ENCODE results near the gene MMADHC.

The MMADHC gene

DNA sequence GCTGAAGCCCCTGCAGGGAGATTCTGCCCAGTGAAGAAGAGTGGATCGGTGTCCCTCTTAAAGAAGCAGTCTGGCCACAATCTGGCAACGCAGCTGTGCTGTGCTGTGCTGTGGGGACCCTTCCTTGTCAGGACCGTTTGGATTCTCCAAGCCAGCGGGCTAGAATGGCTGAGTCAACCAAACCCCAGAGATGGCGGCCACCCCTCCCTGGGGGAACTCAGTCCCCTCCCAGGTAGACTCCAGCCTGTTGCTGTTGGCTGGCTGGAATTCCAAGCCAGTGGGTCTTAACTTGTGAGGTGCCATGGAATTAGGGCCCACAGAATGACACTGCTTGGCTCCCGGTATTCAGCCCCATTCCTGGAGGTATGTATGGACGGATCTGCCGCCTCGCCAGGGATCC, 62.3 kb downstream of the MMADHC start:
- H3K36me3 Mint-ChIP-seq, result no peaks in the 10 kb centered on the region
- no peaks in the 10 kb centered on the region for H3K4me1 Mint-ChIP-seq
- ATAC-seq (ENCODE audit: low read depth), result no peak

More for the DNA sequence above, 62.3 kb downstream of the MMADHC start:
- no peak for DNase-seq (ENCODE audit: low spot score in 2 of 2)
- H3K9me3 Mint-ChIP-seq, result peaks cover 6% of the 10 kb centered on the region
- peaks cover 10% of the 10 kb centered on the region for H3K27me3 Mint-ChIP-seq
- H3K27ac Mint-ChIP-seq, result no peak overlapping the region
- no peak overlapping the region for H3K4me3 Mint-ChIP-seq

All from memory B cell (primary cell).